ENCODE measurements around the gene PRELID3B.

The PRELID3B gene

DNA sequence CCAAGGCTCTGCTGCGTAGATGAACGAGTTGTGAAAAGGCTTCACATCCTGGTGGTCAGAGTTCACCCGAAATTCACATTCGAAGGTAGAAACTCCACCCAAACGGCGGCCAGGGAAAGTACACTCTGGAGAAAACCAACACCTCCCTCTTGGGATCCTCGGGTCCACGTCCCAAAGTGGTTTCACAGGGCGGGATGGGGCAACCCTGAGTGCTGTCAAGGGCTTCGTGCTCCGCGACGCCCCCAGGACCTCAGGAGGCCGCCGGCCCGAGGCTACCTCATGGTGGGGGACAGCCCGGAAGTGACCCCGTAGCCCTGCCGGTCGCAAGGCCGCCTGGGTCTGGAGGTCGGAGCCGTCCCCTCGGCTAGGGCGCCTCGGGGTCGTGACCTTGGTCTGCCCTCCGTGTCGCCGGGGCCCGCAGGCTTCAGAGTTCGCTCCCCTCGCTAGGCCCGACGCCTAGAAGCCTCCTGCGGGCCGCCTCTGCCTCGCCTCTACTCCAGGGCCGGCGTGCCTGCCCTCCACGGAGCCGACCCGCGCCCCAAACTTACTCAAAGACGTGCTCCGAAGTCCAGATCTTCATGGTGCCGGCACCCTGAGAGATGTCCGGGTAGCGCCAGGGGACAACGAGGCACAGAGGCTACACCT lies at the start of gene PRELID3B:
TSS of gene PRELID3B (minus strand) at position 636 of the 645 bp plus-strand sequence. CDS start at position 580, 56 bp downstream.
- peak in 1 of 2 donors; percentile 26 for DNase-seq (ENCODE audit: low read depth in 2 of 2)

DNA sequence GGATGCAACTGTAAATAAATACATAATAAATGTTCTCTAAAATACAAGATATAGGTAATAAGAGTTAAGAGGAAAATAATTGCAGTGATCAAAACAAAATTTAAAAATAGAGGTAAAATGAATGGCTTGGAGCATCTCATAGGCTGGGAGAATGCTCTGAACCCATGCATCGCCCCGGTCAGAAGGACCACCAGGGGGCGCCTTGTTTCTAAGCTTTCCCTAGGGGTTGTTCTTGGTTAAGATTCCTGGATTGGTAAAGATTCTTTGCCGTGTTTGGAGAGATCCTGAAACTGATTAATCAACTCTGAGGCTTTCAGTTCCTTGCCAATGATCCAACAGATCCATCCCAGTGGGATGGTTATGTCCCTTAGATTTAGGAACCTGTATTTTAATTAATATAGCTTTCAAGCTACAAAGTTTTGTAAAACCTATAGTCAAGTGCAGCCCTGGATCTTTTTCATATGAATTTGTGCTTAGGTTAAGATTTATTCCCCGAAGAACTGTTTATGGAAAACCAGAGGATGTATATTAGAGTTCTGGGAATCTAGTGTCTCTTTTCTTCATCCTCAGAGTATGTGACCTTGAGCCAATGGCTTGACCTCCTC lies 45.3 kb upstream of the PRELID3B start:
- DNase-seq (ENCODE audit: low read depth in 2 of 2), result peak; percentile 69 to 75

GRCh38 chr20:59086923-59087322 lies 44.3 kb upstream of the PRELID3B start:
- no peak for DNase-seq (ENCODE audit: low read depth in 2 of 2)

GRCh38 chr20:59084041-59084850 lies 41.7 kb upstream of the PRELID3B start:
- DNase-seq (ENCODE audit: low read depth in 2 of 2), result no peak

- no peak for DNase-seq (ENCODE audit: low read depth in 2 of 2)
These were observed 40.4 kb upstream of the PRELID3B start for GRCh38 chr20:59082981-59083380.

GRCh38 chr20:59082077-59082740 lies 39.6 kb upstream of the PRELID3B start:
- no peak for DNase-seq (ENCODE audit: low read depth in 2 of 2)

DNA sequence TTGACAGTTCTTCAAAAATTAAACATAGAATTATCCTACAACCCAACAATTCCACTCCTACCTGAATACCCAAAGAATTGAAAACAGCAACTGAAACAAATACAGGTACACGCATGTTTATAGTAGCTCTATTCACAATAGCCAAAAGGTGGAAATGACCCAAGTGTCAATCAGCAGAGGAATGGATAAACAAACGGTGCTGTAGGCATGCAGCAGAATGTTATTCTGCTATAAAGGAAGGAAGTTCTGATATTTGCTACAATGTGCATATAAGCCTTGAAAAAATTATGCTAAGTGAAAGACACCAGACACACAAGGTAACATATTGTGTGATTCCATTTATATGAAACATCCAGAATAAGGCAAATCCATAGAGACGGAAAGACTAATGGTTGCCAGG lies 38.5 kb upstream of the PRELID3B start:
- no peak for DNase-seq (ENCODE audit: low read depth in 2 of 2)

DNA sequence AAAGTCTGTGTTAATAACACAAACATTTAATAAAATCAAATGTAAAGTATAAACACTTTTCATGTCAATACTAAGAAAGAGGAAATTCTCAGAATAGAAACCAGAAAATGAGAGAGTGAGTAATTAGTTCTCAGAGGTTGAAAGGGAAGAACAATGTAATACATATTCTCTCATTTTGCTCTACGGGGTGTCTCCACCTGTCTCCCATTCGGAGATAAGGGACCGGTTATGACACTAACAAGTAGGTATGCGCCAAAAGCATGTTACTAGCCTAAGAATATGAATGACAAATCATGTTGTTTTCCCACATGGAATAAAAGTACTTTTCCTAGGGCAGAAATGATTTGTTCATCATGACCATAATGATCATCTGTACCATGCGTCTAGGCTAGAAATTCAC lies 35.6 kb upstream of the PRELID3B start:
- DNase-seq (ENCODE audit: low read depth in 2 of 2), result no peak

DNA sequence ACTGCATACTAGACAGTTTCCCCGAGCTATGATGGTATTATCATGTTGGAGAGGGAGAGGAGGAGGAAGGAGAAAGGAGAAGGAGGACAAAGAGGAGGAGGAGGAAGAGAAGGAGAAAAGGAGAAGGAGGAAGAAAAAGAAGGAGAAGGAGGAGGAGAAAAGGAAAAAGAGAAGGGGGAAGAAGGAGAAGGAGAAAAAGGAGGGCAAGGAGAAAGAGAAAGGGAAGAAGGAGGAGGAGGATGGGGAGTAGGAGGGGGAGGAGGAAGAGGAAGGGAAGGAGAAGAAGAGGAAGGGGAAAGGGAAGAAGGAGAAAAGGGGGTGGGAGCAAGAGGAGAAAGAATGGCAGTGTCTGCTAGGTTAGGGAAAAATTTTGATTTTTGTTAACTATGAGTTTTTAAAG lies 35.1 kb upstream of the PRELID3B start:
- no peak for DNase-seq (ENCODE audit: low read depth in 2 of 2)

- DNase-seq (ENCODE audit: low read depth in 2 of 2), result no peak
These were observed 33.4 kb upstream of the PRELID3B start for GRCh38 chr20:59075934-59076508.

GRCh38 chr20:59074456-59074855 lies 31.9 kb upstream of the PRELID3B start:
- DNase-seq (ENCODE audit: low read depth in 2 of 2), result no peak

DNA sequence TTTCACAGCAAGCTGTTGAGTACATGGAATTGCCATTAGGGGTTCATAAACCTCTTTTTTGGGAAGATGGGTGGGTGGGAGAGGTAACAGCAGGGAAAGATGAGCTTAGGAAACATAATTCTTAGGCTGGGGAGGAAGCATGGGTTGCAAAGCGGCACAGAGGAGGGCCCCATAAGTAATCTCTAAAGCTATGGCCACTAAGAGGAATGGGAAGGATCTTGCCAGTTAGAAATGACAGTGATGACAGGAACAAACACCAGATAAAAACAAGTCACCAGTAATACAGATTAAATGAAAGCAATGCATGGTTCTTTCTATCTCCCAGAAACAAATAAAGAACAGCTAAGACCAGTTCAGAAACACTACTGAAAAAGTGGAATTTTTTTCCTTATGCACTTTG lies 31.0 kb upstream of the PRELID3B start:
- no peak for DNase-seq (ENCODE audit: low read depth in 2 of 2)

DNA sequence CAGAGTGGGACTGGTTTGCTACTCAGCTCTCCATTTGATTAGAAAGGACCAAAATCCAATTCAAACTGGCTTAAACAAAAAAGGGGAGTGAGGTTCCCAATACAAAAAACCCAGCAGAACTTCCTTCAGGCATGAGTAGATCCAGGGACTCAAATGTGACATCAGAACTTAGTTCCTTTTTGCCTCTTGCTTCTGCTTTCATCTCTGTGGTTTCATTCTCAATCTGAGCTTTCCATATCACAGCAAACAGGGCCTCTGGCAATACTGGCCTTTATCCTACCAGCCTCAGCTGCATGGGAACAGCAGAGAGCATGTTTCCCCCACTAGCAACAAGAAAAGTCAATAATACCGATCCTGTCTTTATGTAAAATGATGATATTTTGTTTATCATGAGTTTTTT lies 28.6 kb upstream of the PRELID3B start:
- no peak for DNase-seq (ENCODE audit: low read depth in 2 of 2)

GRCh38 chr20:59069026-59069425 lies 26.4 kb upstream of the PRELID3B start:
- no peak for DNase-seq (ENCODE audit: low read depth in 2 of 2)

DNA sequence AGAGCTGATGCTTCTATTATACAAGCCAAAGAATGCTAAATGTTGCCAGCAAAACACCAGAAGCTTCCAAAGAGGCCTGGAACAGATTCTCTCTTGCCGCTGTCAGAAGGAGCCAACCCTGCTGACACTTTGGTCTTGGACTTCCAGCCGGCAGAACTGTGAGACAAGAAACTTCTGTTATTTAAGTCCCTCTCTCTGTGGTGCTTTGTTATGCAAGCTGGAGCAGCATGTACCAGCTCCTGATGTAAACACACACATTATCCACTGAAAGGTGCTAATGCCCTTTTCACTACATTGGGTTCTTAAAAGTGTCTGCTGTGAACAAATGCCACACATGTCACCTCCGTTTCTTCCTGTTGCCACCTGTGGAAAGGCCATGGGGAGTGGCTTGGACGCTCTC lies 25.9 kb upstream of the PRELID3B start:
- DNase-seq (ENCODE audit: low read depth in 2 of 2), result no peak

DNA sequence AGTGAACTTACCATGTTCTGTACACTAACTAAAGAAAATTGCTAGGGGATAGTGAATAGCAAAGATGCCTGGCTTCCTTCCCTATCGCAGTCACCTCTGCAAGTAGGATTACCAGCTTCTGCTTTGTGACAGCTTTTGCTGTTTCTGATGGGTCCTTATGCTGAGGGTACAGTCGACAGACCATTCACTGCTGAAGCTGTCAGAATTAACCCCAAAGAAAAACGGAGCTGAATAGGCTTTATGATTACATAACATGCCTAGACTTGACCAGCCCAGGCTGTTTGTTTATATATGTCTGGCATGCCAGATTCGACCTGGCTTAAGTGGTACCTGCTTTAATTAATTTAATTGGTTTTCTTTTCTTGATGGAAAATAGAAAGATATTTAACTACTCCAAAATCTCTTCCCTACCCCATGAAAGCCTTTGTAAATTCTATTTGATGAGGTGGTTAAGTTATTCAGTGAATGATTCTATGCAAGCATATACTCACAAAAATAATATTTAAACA lies 21.7 kb upstream of the PRELID3B start:
- no peak for DNase-seq (ENCODE audit: low read depth in 2 of 2)

GRCh38 chr20:59063358-59064213 lies 21.0 kb upstream of the PRELID3B start:
- DNase-seq (ENCODE audit: low read depth in 2 of 2), result no peak

DNA sequence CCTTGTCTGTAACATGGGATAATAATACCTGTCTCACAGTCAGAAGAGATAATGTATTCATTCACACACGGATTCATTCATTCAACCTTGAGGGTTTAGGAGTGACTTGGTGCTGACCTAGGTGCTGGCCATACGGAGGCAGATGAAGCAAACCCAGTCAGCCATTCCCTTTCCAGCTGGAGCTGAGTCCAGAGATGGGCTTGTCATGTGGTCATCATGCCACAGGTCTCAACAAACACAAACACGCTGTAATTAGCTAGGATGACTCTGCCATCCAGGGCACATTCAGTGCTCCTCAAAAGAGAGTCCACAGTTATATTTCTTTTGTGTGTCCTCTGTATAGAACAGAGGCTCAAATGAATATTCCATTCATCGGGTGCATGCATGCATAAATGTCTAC lies 19.5 kb upstream of the PRELID3B start:
- DNase-seq (ENCODE audit: low read depth in 2 of 2), result no peak

- DNase-seq (ENCODE audit: low read depth in 2 of 2), result no peak
These were observed 12.7 kb upstream of the PRELID3B start for GRCh38 chr20:59055302-59055701.

DNA sequence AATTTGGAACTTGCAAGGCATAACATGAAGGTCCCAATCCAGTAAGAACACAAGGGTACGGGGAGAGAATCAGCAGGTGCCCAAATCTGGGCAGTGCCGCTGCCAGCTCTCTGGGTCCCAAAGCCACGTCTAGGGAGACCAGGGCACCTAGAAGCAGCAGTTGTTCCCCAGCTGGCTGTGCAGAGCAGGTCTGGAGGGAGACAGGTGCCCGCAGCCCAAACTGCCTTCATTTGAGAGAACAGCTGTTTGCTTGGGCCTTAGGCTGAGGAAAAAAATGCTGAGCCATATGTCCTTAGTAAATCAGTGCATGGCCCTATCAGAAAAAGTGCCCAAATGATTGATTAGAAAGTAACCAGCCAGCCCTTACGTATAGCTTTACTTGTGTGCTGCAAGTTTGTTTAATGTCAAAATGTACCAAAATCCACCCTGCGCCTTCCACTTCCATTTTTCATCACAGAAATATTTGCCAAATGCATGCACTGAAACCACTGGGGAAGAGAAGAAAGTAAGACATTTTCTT lies 9.1 kb upstream of the PRELID3B start:
- DNase-seq (ENCODE audit: low read depth in 2 of 2), result no peak

- DNase-seq (ENCODE audit: low read depth in 2 of 2), result no peak
These were observed 7.9 kb upstream of the PRELID3B start for GRCh38 chr20:59050437-59050836.

All from stimulated activated CD8-positive, alpha-beta memory T cell treated with anti-CD3 and anti-CD28 coated beads, Interleukin-7, amount 100 ng/mL, for 4 hours (primary cell).